Skeletal muscle satellite cell (primary cell): Measurements from ENCODE around the gene ADAMTS3.

Experiments
- H3K27me3 ChIP-seq: 2 replicates; pipeline ENCODE4 v1.7.0; 2013; ENCODE audit warnings: low read length; ENCODE audit not compliant: control insufficient read depth, insufficient read depth
- H3K36me3 ChIP-seq: 2 replicates; pipeline ENCODE4 v1.7.0; 2013; ENCODE audit warnings: mild to moderate bottlenecking, control low read depth, low read length; ENCODE audit not compliant: insufficient read depth
- H3K4me1 ChIP-seq: 2 replicates; pipeline ENCODE4 v1.7.0; 2013; ENCODE audit warnings: low read length; ENCODE audit not compliant: control insufficient read depth, insufficient read depth
- H3K4me2 ChIP-seq: 2 replicates; pipeline ENCODE4 v1.7.0; 2013; ENCODE audit warnings: mild to moderate bottlenecking, low read length
- H3K4me3 ChIP-seq: 2 replicates; pipeline ENCODE4 v1.7.0; 2013; ENCODE audit warnings: low read length
- H3K9ac ChIP-seq: 2 replicates; pipeline ENCODE4 v1.7.0; 2013; ENCODE audit warnings: mild to moderate bottlenecking, low read depth, low read length, moderate library complexity
- H3K9me3 ChIP-seq: replicated peaks from 2 replicates; pipeline ENCODE4 v1.7.0; 2013; ENCODE audit warnings: mild to moderate bottlenecking, control low read depth, low read length

The ADAMTS3 gene

DNA sequence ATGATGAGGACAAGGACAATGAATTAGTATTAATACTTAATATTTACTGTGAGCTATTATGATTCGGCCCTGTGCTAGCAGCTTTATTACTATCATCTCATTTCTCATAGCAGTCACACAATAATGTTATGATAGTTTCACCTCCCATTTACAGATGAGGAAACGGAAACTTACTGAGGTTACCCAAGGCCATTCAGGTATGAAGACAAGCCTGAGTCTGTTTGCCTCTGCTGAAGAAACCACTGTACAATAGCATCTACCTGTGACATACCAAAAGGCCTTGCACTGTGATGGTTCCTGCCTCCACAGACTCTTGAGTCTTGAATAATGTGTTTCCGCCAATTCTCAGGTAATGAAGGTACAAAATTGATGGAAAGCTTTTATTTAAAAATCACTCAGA is 288.8 kb downstream of the ADAMTS3 start:
- Histone ChIP-seq H3K4me1 (no peaks in the 10 kb centered on the region), H3K9ac (no peak overlapping the region), H3K36me3 (no peaks in the 10 kb centered on the region), H3K27me3 (no peaks in the 10 kb centered on the region), H3K4me3 (no peak overlapping the region), H3K9me3 (no peaks in the 10 kb centered on the region), H3K4me2 (no peak overlapping the region)

DNA sequence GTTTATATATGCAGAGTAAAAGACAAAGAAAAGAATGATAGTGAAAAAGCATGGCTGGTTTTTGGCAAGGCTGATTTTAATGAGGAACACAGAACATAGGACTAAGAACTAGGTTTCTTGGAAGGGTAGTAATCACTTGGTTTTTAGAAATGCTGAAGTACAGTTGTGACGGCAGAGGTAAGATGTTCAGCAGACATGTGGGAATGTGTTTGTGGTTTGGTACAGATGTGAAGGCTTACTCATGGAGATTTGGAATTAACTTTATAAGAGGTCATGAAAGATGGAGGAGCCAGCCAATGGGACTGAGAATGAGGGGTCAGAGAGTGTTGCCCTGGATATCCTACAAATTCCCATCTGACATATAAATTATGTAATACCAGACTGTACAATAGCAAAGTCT is 293.6 kb downstream of the ADAMTS3 start:
- Histone ChIP-seq H3K27me3 (no peaks in the 10 kb centered on the region), H3K4me1 (no peaks in the 10 kb centered on the region), H3K9me3 (no peaks in the 10 kb centered on the region), H3K36me3 (no peaks in the 10 kb centered on the region), H3K4me2 (no peak overlapping the region), H3K9ac (no peak overlapping the region), H3K4me3 (no peak overlapping the region)

GRCh38 chr4:72274251-72274650 is 294.8 kb downstream of the ADAMTS3 start:
- Histone ChIP-seq H3K27me3 (no peaks in the 10 kb centered on the region), H3K36me3 (no peaks in the 10 kb centered on the region), H3K9ac (no peak overlapping the region), H3K9me3 (no peaks in the 10 kb centered on the region), H3K4me3 (no peak overlapping the region), H3K4me1 (no peaks in the 10 kb centered on the region), H3K4me2 (no peak overlapping the region)

GRCh38 chr4:72255269-72255668 is 313.8 kb downstream of the ADAMTS3 start:
- Histone ChIP-seq H3K4me2 (no peak overlapping the region), H3K4me3 (no peak overlapping the region), H3K9ac (no peak overlapping the region), H3K27me3 (no peaks in the 10 kb centered on the region), H3K9me3 (no peaks in the 10 kb centered on the region), H3K36me3 (no peaks in the 10 kb centered on the region), H3K4me1 (no peaks in the 10 kb centered on the region)

GRCh38 chr4:72243641-72244040 is 325.4 kb downstream of the ADAMTS3 start:
- Histone ChIP-seq H3K9me3 (no peaks in the 10 kb centered on the region), H3K4me3 (no peak overlapping the region), H3K4me2 (no peak overlapping the region), H3K36me3 (no peaks in the 10 kb centered on the region), H3K4me1 (no peaks in the 10 kb centered on the region), H3K27me3 (no peaks in the 10 kb centered on the region), H3K9ac (no peak overlapping the region)

- H3K4me1 ChIP-seq: no peaks in the 10 kb centered on the region
- H3K27me3 ChIP-seq: no peaks in the 10 kb centered on the region
- no peak overlapping the region for H3K4me2 ChIP-seq
- H3K36me3 ChIP-seq: no peaks in the 10 kb centered on the region
- H3K9ac ChIP-seq: no peak overlapping the region
- H3K9me3 ChIP-seq: no peaks in the 10 kb centered on the region
- H3K4me3 ChIP-seq: no peak overlapping the region
These were observed 329.4 kb downstream of the ADAMTS3 start for GRCh38 chr4:72239487-72240116.
